ENCODE measurements around the gene C3orf62. TPM values are rescaled to one million over a fixed set of nuclear protein-coding genes. Genes with fewer than 3 reads are reported as not detected.

Gene C3orf62
- total RNA-seq, 2 experiments from 2014 or later, result 6.4 to 11.7 TPM

DNA sequence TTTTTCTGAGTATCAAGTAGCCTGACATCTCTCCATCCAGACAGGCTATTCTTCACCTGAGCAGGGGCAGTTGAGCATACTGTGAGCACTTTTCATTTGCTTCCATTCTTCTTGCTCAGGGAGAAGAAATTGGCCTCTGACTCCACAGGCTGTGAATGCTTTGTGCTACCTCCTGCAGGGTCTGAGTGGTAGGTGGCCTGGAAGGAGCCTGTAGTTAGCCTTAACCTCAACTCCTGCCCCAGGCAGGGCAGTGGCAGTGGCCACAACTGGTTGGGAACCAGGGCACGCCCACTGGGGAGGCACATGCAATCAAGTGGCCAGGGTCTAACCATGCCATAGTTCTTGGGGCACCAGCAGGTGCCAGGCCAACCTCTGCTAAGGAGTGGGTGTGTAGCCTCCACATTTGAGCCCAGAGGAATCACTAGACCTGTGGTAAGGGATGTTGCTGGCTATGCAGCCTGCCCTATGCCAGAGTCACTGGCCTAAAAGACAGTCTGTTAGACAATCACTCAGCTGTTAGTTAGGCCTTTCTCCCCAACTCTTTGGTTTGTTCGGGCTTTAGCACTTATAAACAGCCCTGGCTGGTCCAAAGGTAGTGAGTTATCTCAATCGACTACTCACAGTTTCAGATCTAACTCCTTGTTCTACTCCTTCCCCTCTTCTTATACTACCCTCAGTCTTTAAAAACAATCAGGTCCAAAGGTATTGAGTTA, 7.4 kb downstream of the C3orf62 start:
- Histone ChIP-seq H3K36me3 (ENCODE audit: insufficient read depth, low read length) (peaks cover 30% of the 10 kb centered on the region), H4K20me1 (ENCODE audit: insufficient read depth, low read length) (no peaks in the 10 kb centered on the region), H2AFZ (ENCODE audit: low read length) (no peak overlapping the region), H3K4me2 (ENCODE audit: low read length) (no peak overlapping the region), H3K79me2 (ENCODE audit: insufficient read depth, low read depth, low read length) (no peaks in the 10 kb centered on the region), H3K4me3 (ENCODE audit: low read depth, low read length, poor library complexity, severe bottlenecking) (no peak overlapping the region), H3K27ac (ENCODE audit: low read depth, low read length, poor library complexity, severe bottlenecking) (no peak overlapping the region), H3K9me3 (ENCODE audit: low read length) (no peaks in the 10 kb centered on the region), H3K4me1 (ENCODE audit: insufficient read depth, low read length, poor library complexity, severe bottlenecking) (no peaks in the 10 kb centered on the region), H3K9me2 (ENCODE audit: insufficient read depth, low read length) (no peaks in the 10 kb centered on the region)
- TF ChIP-seq EZH2phosphoT487 (IDR thresholded peaks at IDR 0.05; ENCODE audit: borderline replicate concordance, low read depth, low read length), result no peak
- no peak for DNase-seq (ENCODE audit: low spot score)
- intact Hi-C loops (cut with micrococcal nuclease; ENCODE audit: unreplicated experiment), result no loop called here
- ChIA-PET POLR2A (no interaction called here), CTCF (ENCODE audit: unreplicated experiment) (no interaction called here)
- no TSS peak for BruUV-seq (replicated peaks)

- no TSS peak for BruUV-seq (replicated peaks)
- Histone ChIP-seq H3K36me3 (ENCODE audit: insufficient read depth, low read length) (peaks cover 22% of the 10 kb centered on the region), H2AFZ (ENCODE audit: low read length) (no peak overlapping the region), H3K4me3 (ENCODE audit: low read depth, low read length, poor library complexity, severe bottlenecking) (no peak overlapping the region), H3K4me2 (ENCODE audit: low read length) (no peak overlapping the region), H3K9me3 (ENCODE audit: low read length) (no peaks in the 10 kb centered on the region), H3K27ac (ENCODE audit: low read depth, low read length, poor library complexity, severe bottlenecking) (no peak overlapping the region), H4K20me1 (ENCODE audit: insufficient read depth, low read length) (no peaks in the 10 kb centered on the region), H3K79me2 (ENCODE audit: insufficient read depth, low read depth, low read length) (no peaks in the 10 kb centered on the region), H3K4me1 (ENCODE audit: insufficient read depth, low read length, poor library complexity, severe bottlenecking) (no peaks in the 10 kb centered on the region), H3K9me2 (ENCODE audit: insufficient read depth, low read length) (no peaks in the 10 kb centered on the region)
- no peak for DNase-seq (ENCODE audit: low spot score)
- POLR2A ChIA-PET, result interaction anchor here (1.0 kb wide), 1 partner anchor 15 kb away, joined by 7 read pairs; no protein-coding TSS in a partner anchor
- intact Hi-C loops (cut with micrococcal nuclease; ENCODE audit: unreplicated experiment), result no loop called here
- TF ChIP-seq EZH2phosphoT487 (IDR thresholded peaks at IDR 0.05; ENCODE audit: borderline replicate concordance, low read depth, low read length), result no peak
- TF ChIP-seq, protein P1, sequence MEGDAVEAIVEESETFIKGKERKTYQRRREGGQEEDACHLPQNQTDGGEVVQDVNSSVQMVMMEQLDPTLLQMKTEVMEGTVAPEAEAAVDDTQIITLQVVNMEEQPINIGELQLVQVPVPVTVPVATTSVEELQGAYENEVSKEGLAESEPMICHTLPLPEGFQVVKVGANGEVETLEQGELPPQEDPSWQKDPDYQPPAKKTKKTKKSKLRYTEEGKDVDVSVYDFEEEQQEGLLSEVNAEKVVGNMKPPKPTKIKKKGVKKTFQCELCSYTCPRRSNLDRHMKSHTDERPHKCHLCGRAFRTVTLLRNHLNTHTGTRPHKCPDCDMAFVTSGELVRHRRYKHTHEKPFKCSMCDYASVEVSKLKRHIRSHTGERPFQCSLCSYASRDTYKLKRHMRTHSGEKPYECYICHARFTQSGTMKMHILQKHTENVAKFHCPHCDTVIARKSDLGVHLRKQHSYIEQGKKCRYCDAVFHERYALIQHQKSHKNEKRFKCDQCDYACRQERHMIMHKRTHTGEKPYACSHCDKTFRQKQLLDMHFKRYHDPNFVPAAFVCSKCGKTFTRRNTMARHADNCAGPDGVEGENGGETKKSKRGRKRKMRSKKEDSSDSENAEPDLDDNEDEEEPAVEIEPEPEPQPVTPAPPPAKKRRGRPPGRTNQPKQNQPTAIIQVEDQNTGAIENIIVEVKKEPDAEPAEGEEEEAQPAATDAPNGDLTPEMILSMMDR (conservative IDR thresholded peaks at IDR 0.05; ENCODE audit: low read length), result no peak
- CTCF ChIA-PET (ENCODE audit: unreplicated experiment), result no interaction called here
Observed at GRCh38 chr3:49266410-49267095, 10.5 kb downstream of the C3orf62 start.

- H3K36me3 ChIP-seq (ENCODE audit: insufficient read depth, low read length), result peaks cover 15% of the 10 kb centered on the region
- no peak for DNase-seq (ENCODE audit: low spot score)
- BruUV-seq (replicated peaks), result no TSS peak
- no peak overlapping the region for H3K4me2 ChIP-seq (ENCODE audit: low read length)
- intact Hi-C loops (cut with micrococcal nuclease; ENCODE audit: unreplicated experiment), result no loop called here
- H3K79me2 ChIP-seq (ENCODE audit: insufficient read depth, low read depth, low read length), result no peaks in the 10 kb centered on the region
- H3K27ac ChIP-seq (ENCODE audit: low read depth, low read length, poor library complexity, severe bottlenecking), result no peak overlapping the region
- ChIA-PET POLR2A (no interaction called here), CTCF (ENCODE audit: unreplicated experiment) (no interaction called here)
- no peaks in the 10 kb centered on the region for H3K9me2 ChIP-seq (ENCODE audit: insufficient read depth, low read length)
- no peak overlapping the region for H2AFZ ChIP-seq (ENCODE audit: low read length)
- H4K20me1 ChIP-seq (ENCODE audit: insufficient read depth, low read length), result no peaks in the 10 kb centered on the region
- no peak overlapping the region for H3K4me3 ChIP-seq (ENCODE audit: low read depth, low read length, poor library complexity, severe bottlenecking)
- no peak for TF ChIP-seq EZH2phosphoT487 (IDR thresholded peaks at IDR 0.05; ENCODE audit: borderline replicate concordance, low read depth, low read length)
- TF ChIP-seq, protein P1 (conservative IDR thresholded peaks at IDR 0.05; ENCODE audit: low read length), result no peak
- H3K4me1 ChIP-seq (ENCODE audit: insufficient read depth, low read length, poor library complexity, severe bottlenecking), result no peaks in the 10 kb centered on the region
- H3K9me3 ChIP-seq (ENCODE audit: low read length), result no peaks in the 10 kb centered on the region
Observed at GRCh38 chr3:49265661-49266386, 11.2 kb downstream of the C3orf62 start.
